Neuronal stem cell (in vitro differentiated cells): Measurements from ENCODE around the gene MTO1.

Experiments used
- DNase-seq: peaks from one replicate; pipeline ENCODE4 v3.0.0-alpha.2; 2013; ENCODE audit warnings: low spot score
- H2AFZ ChIP-seq: one replicate; pipeline ENCODE4 v1.6.1; 2013; ENCODE audit warnings: mild to moderate bottlenecking, low read length, inconsistent platforms
- H2AK5ac ChIP-seq: 2 replicates; pipeline ENCODE4 v1.6.1; 2013; ENCODE audit warnings: low read depth, mild to moderate bottlenecking, inconsistent platforms, low read length, moderate library complexity, mixed read lengths
- H2BK120ac ChIP-seq: 2 replicates; pipeline ENCODE4 v1.6.1; 2013; ENCODE audit warnings: low read depth, mild to moderate bottlenecking, inconsistent platforms, low read length, moderate library complexity, mixed read lengths
- H2BK12ac ChIP-seq: one replicate; pipeline ENCODE4 v1.6.1; 2013; ENCODE audit warnings: low read length, inconsistent platforms
- H2BK15ac ChIP-seq: 2 replicates; pipeline ENCODE4 v1.6.1; 2013; ENCODE audit warnings: mild to moderate bottlenecking, low read length, inconsistent platforms, mixed read lengths
- H2BK5ac ChIP-seq: one replicate; pipeline ENCODE4 v1.6.1; 2013; ENCODE audit warnings: inconsistent platforms, mild to moderate bottlenecking, low read length, moderate library complexity
- H3K14ac ChIP-seq: one replicate; pipeline ENCODE4 v1.6.1; 2013; ENCODE audit warnings: low read length, inconsistent platforms
- H3K18ac ChIP-seq: 2 replicates; pipeline ENCODE4 v1.6.1; 2013; ENCODE audit warnings: low read length, inconsistent platforms
- H3K23ac ChIP-seq: 2 replicates; pipeline ENCODE4 v1.6.1; 2013; ENCODE audit warnings: low read depth, mild to moderate bottlenecking, mixed read lengths, low read length, inconsistent platforms; ENCODE audit not compliant: poor library complexity
- H3K27ac ChIP-seq: replicated peaks from 3 replicates; pipeline ENCODE4 v1.5.1; 2013; ENCODE audit warnings: low read length, inconsistent platforms
- H3K27me3 ChIP-seq, 3 experiments: 2 replicates each; pipeline ENCODE4 v1.6.1; 2013; ENCODE audit warnings: low read length in 3 of 3, mild to moderate bottlenecking in 2 of 3, inconsistent platforms in 1 of 3, low read depth in 1 of 3, mixed read lengths in 1 of 3, moderate library complexity in 1 of 3; ENCODE audit not compliant: control insufficient read depth in 3 of 3, insufficient read depth in 3 of 3
- H3K36me3 ChIP-seq, 2 donors: replicated peaks in 1 of 2; 2 replicates each; pipeline ENCODE4 v1.6.1; 2013; ENCODE audit warnings: low read length in 2 of 2; ENCODE audit not compliant: control insufficient read depth in 2 of 2, insufficient read depth in 2 of 2
- H3K4ac ChIP-seq: 2 replicates; pipeline ENCODE4 v1.6.1; 2013; ENCODE audit warnings: inconsistent platforms, mild to moderate bottlenecking, low read length, moderate library complexity
- H3K4me1 ChIP-seq, 2 donors: 1 replicate in 1 of 2; 2 replicates in 1 of 2; pipeline ENCODE4 v1.6.1; 2013; ENCODE audit warnings: low read length in 2 of 2, low read depth in 1 of 2; ENCODE audit not compliant: control insufficient read depth in 2 of 2, insufficient read depth in 1 of 2
- H3K4me2 ChIP-seq: one replicate; pipeline ENCODE4 v1.6.1; 2013; ENCODE audit warnings: mild to moderate bottlenecking, low read length, inconsistent platforms; ENCODE audit not compliant: insufficient read depth, poor library complexity, severe bottlenecking
- H3K4me3 ChIP-seq, 2 donors: 2 replicates each; pipeline ENCODE4 v1.5.1; 2013; ENCODE audit warnings: low read length in 2 of 2, mild to moderate bottlenecking in 2 of 2, inconsistent platforms in 1 of 2, moderate library complexity in 1 of 2
- H3K79me1 ChIP-seq: one replicate; pipeline ENCODE4 v1.6.1; 2013; ENCODE audit warnings: low read depth, mild to moderate bottlenecking, inconsistent platforms, low read length, moderate library complexity
- H3K9ac ChIP-seq: one replicate; pipeline ENCODE4 v1.6.1; 2013; ENCODE audit warnings: mild to moderate bottlenecking, low read depth, low read length, inconsistent platforms; ENCODE audit not compliant: poor library complexity
- H3K9me3 ChIP-seq, 2 donors: replicated peaks in 1 of 2; 2 replicates each; pipeline versions ENCODE3 to v1.6.1; 2013; ENCODE audit warnings: low read length in 2 of 2, mild to moderate bottlenecking in 2 of 2, inconsistent platforms in 1 of 2, low read depth in 1 of 2, mixed read lengths in 1 of 2, moderate library complexity in 1 of 2; ENCODE audit not compliant: control insufficient read depth in 2 of 2, insufficient read depth in 1 of 2
- H4K8ac ChIP-seq: one replicate; pipeline ENCODE4 v1.6.1; 2013; ENCODE audit warnings: low read depth, mild to moderate bottlenecking, inconsistent platforms, low read length, moderate library complexity
- H4K91ac ChIP-seq: one replicate; pipeline ENCODE4 v1.6.1; 2013; ENCODE audit warnings: low read length, low read depth, mild to moderate bottlenecking, inconsistent platforms; ENCODE audit not compliant: poor library complexity
- WGBS, 2 donors: extraction: QIAGEN DNeasy Blood & Tissue Kit; methylation state at CpG; one replicate each; pipeline ENCODE4 v1.1.7; 2013; ENCODE audit warnings: missing lambda C conversion rate in 2 of 2, mixed read lengths in 1 of 2; ENCODE audit not compliant: insufficient read length in 2 of 2, insufficient replicate concordance in 1 of 2; ENCODE audit errors: extremely low coverage in 2 of 2; 5-methylcytosine and 5-hydroxymethylcytosine counted together

MTO1 gene

DNA sequence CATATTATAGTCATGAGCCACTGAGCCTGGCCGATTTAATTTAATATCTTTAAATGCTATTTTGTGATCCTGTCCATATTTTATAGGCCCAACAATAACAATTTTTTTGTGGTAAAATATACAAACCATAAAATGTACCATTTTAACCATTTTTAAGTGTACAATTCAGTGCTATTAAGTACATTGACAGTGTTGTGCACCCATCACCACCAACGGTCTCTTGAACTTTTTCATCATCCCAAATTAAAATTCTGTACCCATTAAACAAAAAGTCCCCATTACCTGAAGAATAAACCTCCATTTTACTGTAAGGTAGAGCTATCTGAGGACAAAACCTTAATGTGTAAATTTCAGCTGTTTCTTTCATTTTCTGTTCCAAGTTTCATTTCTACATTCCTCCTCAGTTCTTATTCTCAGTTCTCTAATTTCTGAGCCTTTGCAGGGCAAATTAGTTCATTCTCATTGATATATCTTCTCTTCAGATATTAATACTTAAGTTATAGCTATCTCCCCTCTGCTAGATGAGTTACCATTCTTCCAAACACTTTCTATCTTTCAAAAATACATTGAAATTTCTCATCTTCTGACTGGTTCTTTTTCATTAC lies 10.3 kb downstream of the MTO1 start:
- H2BK12ac ChIP-seq, result no peak overlapping the region
- no peak overlapping the region for H2AFZ ChIP-seq
- no peak overlapping the region for H3K4ac ChIP-seq
- H2BK5ac ChIP-seq, result no peak overlapping the region
- no peak overlapping the region for H2BK15ac ChIP-seq
- no peak overlapping the region for H3K4me3 ChIP-seq
- H3K14ac ChIP-seq, result no peak overlapping the region
- no peak overlapping the region for H3K4me2 ChIP-seq
- H2AK5ac ChIP-seq, result no peak overlapping the region
- peaks cover 2% of the 10 kb centered on the region for H3K79me1 ChIP-seq
- no peak overlapping the region for H3K18ac ChIP-seq
- WGBS, 2 donors, result no CpG with 5 or more reads among the region's 2 CpGs
- H3K9ac ChIP-seq, result no peak overlapping the region
- H4K8ac ChIP-seq, result no peak overlapping the region
- no peaks in the 10 kb centered on the region for H3K9me3 ChIP-seq
- no peaks in the 10 kb centered on the region for H3K27me3 ChIP-seq
- no peak overlapping the region for H2BK120ac ChIP-seq
- no peak overlapping the region for H4K91ac ChIP-seq
- no peak overlapping the region for H3K27ac ChIP-seq
- DNase-seq, result no peak
- peaks cover 8 to 47% of the 10 kb centered on the region in 2 donors for H3K36me3 ChIP-seq
- no peaks in the 10 kb centered on the region for H3K4me1 ChIP-seq
- no peak overlapping the region for H3K23ac ChIP-seq

DNA sequence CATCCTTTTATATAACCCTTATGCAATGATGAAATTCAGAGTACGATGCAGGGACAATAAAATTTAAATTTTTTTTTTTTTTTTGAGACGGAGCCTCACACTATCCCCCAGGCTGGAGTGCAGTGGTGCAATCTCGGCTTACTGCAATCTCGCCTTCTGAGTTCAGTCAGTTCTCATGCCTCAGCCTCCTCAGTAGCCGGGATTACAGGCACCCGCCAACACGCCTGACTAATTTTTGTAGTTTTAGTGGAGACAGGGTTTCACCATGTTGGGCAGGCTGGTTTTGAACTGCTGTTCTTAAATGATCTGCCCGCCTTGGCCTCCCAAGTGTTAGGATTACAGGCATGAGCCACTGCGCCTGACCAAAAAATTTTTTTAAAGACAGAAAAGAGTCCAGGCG lies 15.2 kb downstream of the MTO1 start:
- Histone ChIP-seq H2BK12ac (no peak overlapping the region), H3K4me2 (no peak overlapping the region), H2BK15ac (no peak overlapping the region), H3K9me3 (no peaks in the 10 kb centered on the region), H4K91ac (no peak overlapping the region), H3K4me1 (no peaks in the 10 kb centered on the region), H3K79me1 (peaks cover 3% of the 10 kb centered on the region), H3K4ac (no peak overlapping the region), H2BK120ac (no peak overlapping the region), H3K14ac (no peak overlapping the region), H2AFZ (no peak overlapping the region), H3K27me3 (no peaks in the 10 kb centered on the region), H3K4me3 (no peak overlapping the region), H3K27ac (no peak overlapping the region), H3K23ac (no peak overlapping the region), H4K8ac (no peak overlapping the region), H2AK5ac (no peak overlapping the region), H3K9ac (no peak overlapping the region), H3K36me3 (peaks cover 15 to 54% of the 10 kb centered on the region in 2 donors), H3K18ac (no peak overlapping the region), H2BK5ac (no peak overlapping the region)
- DNase-seq, result no peak
- no CpG with 5 or more reads among the region's 10 CpGs for WGBS, 2 donors

DNA sequence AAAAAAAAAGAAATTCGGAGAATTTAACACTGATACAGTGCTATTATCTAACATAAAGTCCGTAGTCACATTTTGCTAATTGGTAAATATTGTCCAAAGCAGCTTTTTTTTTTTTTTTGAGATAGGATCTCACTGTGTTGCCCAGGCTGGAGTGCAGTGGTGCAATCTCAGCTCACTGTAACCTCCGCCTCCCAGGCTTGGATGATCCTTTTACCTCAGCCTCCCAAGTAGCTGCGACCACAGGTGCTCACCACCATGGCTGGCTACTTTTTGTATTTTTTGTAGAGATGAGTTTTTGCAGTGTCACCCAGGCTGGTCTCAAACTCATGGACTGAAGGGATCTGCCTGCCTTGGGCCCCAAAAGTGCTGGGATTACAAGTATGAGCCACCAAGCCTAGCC lies 15.9 kb downstream of the MTO1 start:
- peaks cover 3% of the 10 kb centered on the region for H3K79me1 ChIP-seq
- H3K9me3 ChIP-seq, result no peaks in the 10 kb centered on the region
- no peak overlapping the region for H2BK5ac ChIP-seq
- no peak overlapping the region for H3K4ac ChIP-seq
- DNase-seq, result no peak
- no peak overlapping the region for H2BK12ac ChIP-seq
- no CpG with 5 or more reads among the region's 4 CpGs for WGBS, 2 donors
- H3K18ac ChIP-seq, result no peak overlapping the region
- peaks cover 21 to 58% of the 10 kb centered on the region in 2 donors for H3K36me3 ChIP-seq
- no peaks in the 10 kb centered on the region for H3K4me1 ChIP-seq
- no peak overlapping the region for H3K4me2 ChIP-seq
- no peak overlapping the region for H2BK120ac ChIP-seq
- H4K91ac ChIP-seq, result no peak overlapping the region
- no peak overlapping the region for H2BK15ac ChIP-seq
- H3K23ac ChIP-seq, result no peak overlapping the region
- H4K8ac ChIP-seq, result no peak overlapping the region
- no peak overlapping the region for H3K27ac ChIP-seq
- H3K9ac ChIP-seq, result no peak overlapping the region
- no peak overlapping the region for H3K4me3 ChIP-seq
- H3K14ac ChIP-seq, result no peak overlapping the region
- H3K27me3 ChIP-seq, result no peaks in the 10 kb centered on the region
- no peak overlapping the region for H2AK5ac ChIP-seq
- no peak overlapping the region for H2AFZ ChIP-seq

GRCh38 chr6:73481969-73482368 lies 20.4 kb downstream of the MTO1 start:
- no peak overlapping the region for H3K4me2 ChIP-seq
- H3K4me1 ChIP-seq, result no peaks in the 10 kb centered on the region
- no peak overlapping the region for H3K18ac ChIP-seq
- no peak overlapping the region for H3K23ac ChIP-seq
- H2BK15ac ChIP-seq, result no peak overlapping the region
- no peak overlapping the region for H3K4me3 ChIP-seq
- no peaks in the 10 kb centered on the region for H3K27me3 ChIP-seq
- H3K9ac ChIP-seq, result no peak overlapping the region
- no peak overlapping the region for H2BK12ac ChIP-seq
- no peak overlapping the region for H4K91ac ChIP-seq
- no peak overlapping the region for H2AFZ ChIP-seq
- no peak overlapping the region for H2AK5ac ChIP-seq
- no peaks in the 10 kb centered on the region for H3K9me3 ChIP-seq
- H3K27ac ChIP-seq, result no peak overlapping the region
- H3K79me1 ChIP-seq, result peaks cover 1% of the 10 kb centered on the region
- peaks cover 21 to 52% of the 10 kb centered on the region in 2 donors for H3K36me3 ChIP-seq
- H4K8ac ChIP-seq, result no peak overlapping the region
- DNase-seq, result no peak
- H2BK5ac ChIP-seq, result no peak overlapping the region
- H3K14ac ChIP-seq, result no peak overlapping the region
- no peak overlapping the region for H3K4ac ChIP-seq
- no CpG with 5 or more reads among the region's 12 CpGs for WGBS, 2 donors
- H2BK120ac ChIP-seq, result no peak overlapping the region
